NCI-H748 (cell line): Measurements from ENCODE around the gene COQ10A.
A peak's percentile ranks its signal among the peaks of the same experiment; 100 is the strongest.

Experiments used
- DNase-seq: peaks from one replicate; lab custom pipeline; 2025; ENCODE audit not compliant: unreplicated experiment; lab: John Stamatoyannopoulos, UW

COQ10A gene

GRCh38 chr12:56266693-56267442, at the start of gene COQ10A:
TSS of gene COQ10A (plus strand) at chr12:56266942. CDS start at chr12:56267119, 177 bp downstream.
- DNase-seq, result peak; percentile 93

- no peak for DNase-seq
Observed at GRCh38 chr12:56219840-56220239, 46.9 kb upstream of the COQ10A start.

- DNase-seq, result no peak
Observed at GRCh38 chr12:56220611-56221231, 46.0 kb upstream of the COQ10A start.

- peak; percentile 54 for DNase-seq
Observed at GRCh38 chr12:56221232-56221756, 45.4 kb upstream of the COQ10A start.

- peak; percentile 98 for DNase-seq
Observed at GRCh38 chr12:56221757-56222530, 44.8 kb upstream of the COQ10A start, which contains the start of gene RNF41. TSS of gene RNF41 (minus strand) at chr12:56221922. CDS start at chr12:56214047, 7,875 bp downstream.

GRCh38 chr12:56222531-56222895, 44.2 kb upstream of the COQ10A start:
- no peak for DNase-seq

GRCh38 chr12:56223571-56224101, 43.1 kb upstream of the COQ10A start:
- no peak for DNase-seq

- DNase-seq, result peak; percentile 98
Observed at GRCh38 chr12:56224102-56224701, 42.5 kb upstream of the COQ10A start, which contains the start of gene NABP2. TSS of gene NABP2 (plus strand) at chr12:56224342. CDS start at chr12:56224857, 515 bp downstream.

GRCh38 chr12:56224954-56225353, 41.8 kb upstream of the COQ10A start:
- no peak for DNase-seq

- no peak for DNase-seq
Observed at GRCh38 chr12:56229082-56229481, 37.7 kb upstream of the COQ10A start.

- DNase-seq, result no peak
Observed at GRCh38 chr12:56229916-56230431, 36.8 kb upstream of the COQ10A start, which contains the start of gene SLC39A5. TSS of gene SLC39A5 (plus strand) at chr12:56230051. CDS start at chr12:56231275, 1,224 bp downstream.

- DNase-seq, result no peak
Observed at GRCh38 chr12:56230432-56231183, 36.1 kb upstream of the COQ10A start.

- no peak for DNase-seq
Observed at GRCh38 chr12:56231184-56231582, 35.6 kb upstream of the COQ10A start.

- no peak for DNase-seq
Observed at GRCh38 chr12:56234746-56235436, 31.9 kb upstream of the COQ10A start.

GRCh38 chr12:56236091-56236490, 30.7 kb upstream of the COQ10A start:
- no peak for DNase-seq

- DNase-seq, result no peak
Observed at GRCh38 chr12:56236985-56237384, 29.8 kb upstream of the COQ10A start.

GRCh38 chr12:56237552-56237951, 29.2 kb upstream of the COQ10A start:
- DNase-seq, result no peak

GRCh38 chr12:56241424-56242303, 25.1 kb upstream of the COQ10A start:
- no peak for DNase-seq
